ENCODE results near the gene NEDD4L.
"Not testable (repeated sequence)": the region's sequence is repeated elsewhere in the genome, so short reads cannot be mapped to it uniquely, and the experiment has no call there.

Gene NEDD4L

DNA sequence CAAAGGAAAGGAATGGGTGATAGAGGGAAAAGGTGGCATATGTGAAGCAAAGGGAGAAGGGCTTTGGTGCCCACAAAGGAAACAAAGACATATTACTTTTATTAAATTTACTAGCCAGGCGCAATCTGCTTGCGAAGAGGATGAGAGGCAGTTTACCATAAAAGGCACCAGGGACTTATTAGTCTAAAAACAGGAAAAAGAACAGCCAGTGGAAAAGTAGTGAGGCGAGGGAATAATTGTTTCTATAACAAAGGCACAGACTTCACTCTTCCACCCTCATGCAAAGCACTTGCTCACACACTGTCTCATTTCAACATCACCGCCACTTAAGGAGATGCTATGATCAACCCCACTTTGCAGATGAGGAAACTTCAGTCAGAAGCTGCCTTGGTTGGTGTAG is 374.3 kb downstream of the NEDD4L start:
- no peak for DNase-seq (ENCODE audit: low read depth)

GRCh38 chr18:58419587-58420199 is 375.7 kb downstream of the NEDD4L start:
- DNase-seq (ENCODE audit: low read depth): no peak
- TF ChIP-seq, protein P1, sequence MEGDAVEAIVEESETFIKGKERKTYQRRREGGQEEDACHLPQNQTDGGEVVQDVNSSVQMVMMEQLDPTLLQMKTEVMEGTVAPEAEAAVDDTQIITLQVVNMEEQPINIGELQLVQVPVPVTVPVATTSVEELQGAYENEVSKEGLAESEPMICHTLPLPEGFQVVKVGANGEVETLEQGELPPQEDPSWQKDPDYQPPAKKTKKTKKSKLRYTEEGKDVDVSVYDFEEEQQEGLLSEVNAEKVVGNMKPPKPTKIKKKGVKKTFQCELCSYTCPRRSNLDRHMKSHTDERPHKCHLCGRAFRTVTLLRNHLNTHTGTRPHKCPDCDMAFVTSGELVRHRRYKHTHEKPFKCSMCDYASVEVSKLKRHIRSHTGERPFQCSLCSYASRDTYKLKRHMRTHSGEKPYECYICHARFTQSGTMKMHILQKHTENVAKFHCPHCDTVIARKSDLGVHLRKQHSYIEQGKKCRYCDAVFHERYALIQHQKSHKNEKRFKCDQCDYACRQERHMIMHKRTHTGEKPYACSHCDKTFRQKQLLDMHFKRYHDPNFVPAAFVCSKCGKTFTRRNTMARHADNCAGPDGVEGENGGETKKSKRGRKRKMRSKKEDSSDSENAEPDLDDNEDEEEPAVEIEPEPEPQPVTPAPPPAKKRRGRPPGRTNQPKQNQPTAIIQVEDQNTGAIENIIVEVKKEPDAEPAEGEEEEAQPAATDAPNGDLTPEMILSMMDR (IDR thresholded peaks at IDR 0.05; ENCODE audit: low read depth, low read length, missing control alignments): no peak
- no peak overlapping the region for H3K4me3 ChIP-seq (ENCODE audit: low read depth, low read length)

More for the DNA sequence above, 374.3 kb downstream of the NEDD4L start:
- H3K4me3 ChIP-seq (ENCODE audit: low read depth, low read length): no peak overlapping the region
- TF ChIP-seq, protein P1 (IDR thresholded peaks at IDR 0.05; ENCODE audit: low read depth, low read length, missing control alignments): no peak

DNA sequence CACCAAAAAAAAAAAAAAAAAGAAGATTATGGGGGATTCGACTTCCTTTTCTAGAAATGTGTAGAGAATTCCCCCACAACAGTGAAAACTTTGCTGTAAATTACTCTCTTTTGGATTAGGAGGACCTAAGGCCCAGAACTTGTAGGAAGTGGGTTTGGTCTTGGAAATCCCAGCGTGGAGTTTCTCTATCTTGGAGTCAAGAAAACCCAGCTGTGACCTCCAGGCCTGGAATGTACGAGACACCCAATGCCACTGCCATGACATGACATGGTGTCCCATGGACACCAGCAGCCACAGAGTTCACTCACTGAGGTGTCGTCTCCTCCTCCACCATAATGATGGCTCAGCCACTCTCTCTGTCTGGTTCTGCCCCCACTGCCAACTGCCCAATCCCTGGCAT is 382.6 kb downstream of the NEDD4L start:
- no peak overlapping the region for H3K4me3 ChIP-seq (ENCODE audit: low read depth, low read length)
- no peak for DNase-seq (ENCODE audit: low read depth)
- TF ChIP-seq, protein P1 (IDR thresholded peaks at IDR 0.05; ENCODE audit: low read depth, low read length, missing control alignments): no peak

DNA sequence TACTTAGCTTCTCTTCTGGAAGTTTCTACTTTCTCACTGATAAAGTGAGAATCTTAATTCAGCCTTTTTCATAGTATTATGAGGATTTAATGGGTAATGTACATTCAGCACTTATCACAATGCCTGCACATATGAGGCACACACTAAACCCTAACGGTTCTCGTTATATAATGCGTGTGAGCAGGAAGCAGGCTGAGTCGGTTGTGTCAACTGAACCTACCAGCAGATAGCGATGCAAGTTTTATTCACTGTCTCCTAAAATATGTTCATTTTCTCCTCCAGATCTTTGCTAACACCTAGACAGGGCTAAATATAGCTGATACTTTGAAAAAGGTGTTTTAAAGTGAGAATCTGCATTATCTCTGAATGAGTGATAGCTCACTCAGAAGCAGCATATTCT is 383.3 kb downstream of the NEDD4L start:
- DNase-seq (ENCODE audit: low read depth): no peak
- TF ChIP-seq, protein P1 (IDR thresholded peaks at IDR 0.05; ENCODE audit: low read depth, low read length, missing control alignments): no peak
- no peak overlapping the region for H3K4me3 ChIP-seq (ENCODE audit: low read depth, low read length)

DNA sequence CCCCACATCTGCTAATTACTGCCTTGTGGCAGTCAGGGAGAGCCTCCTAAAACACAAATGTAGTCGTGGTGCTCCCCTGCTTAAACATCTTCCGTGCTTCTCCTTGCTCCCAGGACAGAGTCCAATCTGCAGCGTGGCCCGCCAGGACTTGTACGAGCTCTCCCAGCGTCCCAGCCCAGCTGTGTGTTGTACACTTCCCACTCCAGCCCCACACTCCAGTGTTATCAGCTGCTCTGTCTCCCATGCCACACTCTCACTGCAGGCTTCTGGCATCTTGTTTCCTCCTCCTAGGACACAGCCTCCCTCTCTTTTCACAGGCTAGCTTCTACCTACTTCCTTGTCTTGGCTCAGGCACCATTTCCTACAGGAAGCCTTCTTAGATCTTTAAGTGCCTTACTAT is 385.4 kb downstream of the NEDD4L start:
- H3K4me3 ChIP-seq (ENCODE audit: low read depth, low read length): no peak overlapping the region
- TF ChIP-seq, protein P1 (IDR thresholded peaks at IDR 0.05; ENCODE audit: low read depth, low read length, missing control alignments): no peak
- DNase-seq (ENCODE audit: low read depth): no peak

DNA sequence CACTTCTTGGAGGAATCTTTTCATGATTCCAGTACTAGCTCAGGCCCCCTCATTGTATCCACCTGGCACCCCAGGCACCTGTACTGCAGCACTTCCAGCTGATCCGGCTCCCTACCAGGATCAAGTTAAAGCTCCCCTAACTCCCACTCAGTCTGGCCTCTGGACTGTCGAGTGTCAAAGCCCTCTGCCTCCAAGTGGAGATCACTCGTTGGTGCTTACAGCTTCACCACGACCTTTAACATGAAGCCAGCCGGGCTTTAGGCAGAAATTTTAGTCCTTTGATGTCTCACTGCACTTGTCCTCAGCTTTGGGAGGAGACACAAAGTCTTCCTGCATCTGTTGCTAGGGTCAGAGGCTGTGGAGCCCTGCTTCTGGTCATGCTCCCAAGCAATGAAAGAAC is 387.2 kb downstream of the NEDD4L start:
- TF ChIP-seq, protein P1 (IDR thresholded peaks at IDR 0.05; ENCODE audit: low read depth, low read length, missing control alignments): no peak
- DNase-seq (ENCODE audit: low read depth): no peak
- H3K4me3 ChIP-seq (ENCODE audit: low read depth, low read length): no peak overlapping the region

DNA sequence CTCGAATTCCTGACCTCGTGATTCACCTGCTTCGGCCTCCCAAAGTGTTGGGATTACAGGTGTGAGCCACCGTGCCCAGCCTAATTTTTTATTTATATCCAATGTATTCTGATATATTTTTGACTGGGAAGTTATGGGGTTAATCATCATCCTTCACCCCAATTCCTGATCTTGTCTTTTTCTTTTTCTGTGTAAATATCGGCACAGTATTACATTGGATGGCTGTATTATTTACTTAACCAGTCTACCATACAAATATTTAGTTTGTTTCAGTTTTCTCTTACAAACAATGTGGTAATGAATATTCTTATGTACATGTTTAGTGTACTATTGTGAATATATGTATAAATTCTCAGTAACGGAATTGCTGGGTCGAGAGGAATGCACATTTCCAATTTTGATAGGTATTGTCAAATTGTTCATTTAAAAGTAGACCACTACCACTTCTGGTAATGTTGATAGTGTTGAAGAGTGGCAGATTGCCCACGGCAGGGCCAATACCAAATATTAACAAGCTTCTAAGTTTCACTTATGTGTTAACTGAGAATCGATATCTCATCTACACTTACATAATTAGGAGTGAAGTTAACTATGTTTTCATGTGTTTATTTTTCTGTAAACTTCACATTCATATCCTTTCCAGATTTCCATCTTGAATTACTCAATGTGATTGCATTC is 388.2 kb downstream of the NEDD4L start:
- TF ChIP-seq, protein P1 (IDR thresholded peaks at IDR 0.05; ENCODE audit: low read depth, low read length, missing control alignments): no peak
- no peak overlapping the region for H3K4me3 ChIP-seq (ENCODE audit: low read depth, low read length)
- no peak for DNase-seq (ENCODE audit: low read depth)

DNA sequence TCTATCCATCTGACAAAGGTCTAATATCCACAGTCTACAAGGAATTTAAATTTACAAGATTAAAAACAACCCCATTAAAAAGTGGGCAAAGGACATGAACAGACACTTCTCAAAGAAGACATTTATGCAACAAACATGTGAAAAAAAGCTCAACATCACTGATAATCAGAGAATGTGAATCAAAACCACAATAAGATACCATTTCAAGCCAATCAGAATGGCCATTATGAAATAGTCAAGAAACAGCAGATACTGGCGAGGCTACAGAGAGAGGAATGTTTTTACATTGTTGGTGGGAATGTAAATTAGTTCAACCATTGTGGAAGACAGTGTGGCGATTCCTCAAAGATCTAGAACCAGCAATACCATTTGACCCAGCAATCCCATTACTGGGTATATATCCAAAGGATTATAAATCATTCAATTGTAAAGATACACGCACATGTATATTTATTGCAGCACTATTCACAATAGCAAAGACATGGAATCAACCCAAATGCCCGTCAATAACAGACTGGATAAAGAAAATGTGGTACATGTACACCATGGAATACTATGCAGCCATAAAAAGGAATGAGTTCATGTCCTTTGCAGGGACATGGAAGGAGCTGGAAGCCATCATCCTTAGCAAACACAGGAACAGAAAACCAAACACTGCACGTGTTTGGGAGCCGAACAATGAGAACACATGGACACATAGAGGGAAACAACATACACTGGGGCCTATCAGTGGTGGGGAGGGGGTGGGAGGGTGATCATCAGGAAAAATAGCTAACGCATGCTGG is 391.4 kb downstream of the NEDD4L start:
- H3K4me3 ChIP-seq (ENCODE audit: low read depth, low read length); DNase-seq (ENCODE audit: low read depth): not testable (repeated sequence)
